ENCODE results near the gene PPM1M.

DNA sequence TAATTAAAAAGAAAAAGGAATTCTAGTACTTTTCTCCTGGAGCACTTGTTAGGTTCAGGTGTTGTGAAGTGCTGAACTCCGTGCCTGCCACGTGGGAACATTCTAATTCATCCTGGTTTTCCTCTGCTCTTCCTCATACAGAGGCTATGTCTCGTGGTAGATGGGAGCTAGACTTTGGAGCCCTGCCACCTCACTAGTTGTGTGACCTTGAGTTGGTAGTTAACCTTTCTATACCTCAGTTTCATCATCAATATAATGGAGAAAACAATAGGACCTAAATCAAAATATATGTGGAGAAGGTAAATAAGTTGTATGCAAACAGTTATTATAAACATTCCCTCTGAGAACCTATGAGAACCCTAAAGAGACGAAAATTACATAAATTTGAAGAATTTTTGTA, 37.0 kb upstream of the PPM1M start:
- TF ChIP-seq CTCF (IDR thresholded peaks at IDR 0.05; ENCODE audit: poor library complexity, severe bottlenecking) (no peak), EZH2 (IDR thresholded peaks at IDR 0.05; ENCODE audit: borderline replicate concordance, insufficient read depth, low read length, poor library complexity, severe bottlenecking) (no peak), POLR2AphosphoS5 (IDR thresholded peaks at IDR 0.05) (no peak), EP300 (conservative IDR thresholded peaks at IDR 0.05; ENCODE audit: poor library complexity, severe bottlenecking) (no peak), RAD21 (conservative IDR thresholded peaks at IDR 0.05) (no peak), TAF1 (IDR thresholded peaks at IDR 0.05; ENCODE audit: low read depth) (no peak)
- TF ChIP-seq, protein P1, sequence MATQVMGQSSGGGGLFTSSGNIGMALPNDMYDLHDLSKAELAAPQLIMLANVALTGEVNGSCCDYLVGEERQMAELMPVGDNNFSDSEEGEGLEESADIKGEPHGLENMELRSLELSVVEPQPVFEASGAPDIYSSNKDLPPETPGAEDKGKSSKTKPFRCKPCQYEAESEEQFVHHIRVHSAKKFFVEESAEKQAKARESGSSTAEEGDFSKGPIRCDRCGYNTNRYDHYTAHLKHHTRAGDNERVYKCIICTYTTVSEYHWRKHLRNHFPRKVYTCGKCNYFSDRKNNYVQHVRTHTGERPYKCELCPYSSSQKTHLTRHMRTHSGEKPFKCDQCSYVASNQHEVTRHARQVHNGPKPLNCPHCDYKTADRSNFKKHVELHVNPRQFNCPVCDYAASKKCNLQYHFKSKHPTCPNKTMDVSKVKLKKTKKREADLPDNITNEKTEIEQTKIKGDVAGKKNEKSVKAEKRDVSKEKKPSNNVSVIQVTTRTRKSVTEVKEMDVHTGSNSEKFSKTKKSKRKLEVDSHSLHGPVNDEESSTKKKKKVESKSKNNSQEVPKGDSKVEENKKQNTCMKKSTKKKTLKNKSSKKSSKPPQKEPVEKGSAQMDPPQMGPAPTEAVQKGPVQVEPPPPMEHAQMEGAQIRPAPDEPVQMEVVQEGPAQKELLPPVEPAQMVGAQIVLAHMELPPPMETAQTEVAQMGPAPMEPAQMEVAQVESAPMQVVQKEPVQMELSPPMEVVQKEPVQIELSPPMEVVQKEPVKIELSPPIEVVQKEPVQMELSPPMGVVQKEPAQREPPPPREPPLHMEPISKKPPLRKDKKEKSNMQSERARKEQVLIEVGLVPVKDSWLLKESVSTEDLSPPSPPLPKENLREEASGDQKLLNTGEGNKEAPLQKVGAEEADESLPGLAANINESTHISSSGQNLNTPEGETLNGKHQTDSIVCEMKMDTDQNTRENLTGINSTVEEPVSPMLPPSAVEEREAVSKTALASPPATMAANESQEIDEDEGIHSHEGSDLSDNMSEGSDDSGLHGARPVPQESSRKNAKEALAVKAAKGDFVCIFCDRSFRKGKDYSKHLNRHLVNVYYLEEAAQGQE (IDR thresholded peaks at IDR 0.05; ENCODE audit: borderline replicate concordance) = no peak
